ENCODE results near the gene CNTN5. TPM values are rescaled to one million over a fixed set of nuclear protein-coding genes. Genes with fewer than 3 reads are reported as not detected.
"Not testable (repeated sequence)": the region's sequence is repeated elsewhere in the genome, so short reads cannot be mapped to it uniquely, and the experiment has no call there.

The CNTN5 gene
- total RNA-seq, 1 experiment from 2014 or later: not detected

DNA sequence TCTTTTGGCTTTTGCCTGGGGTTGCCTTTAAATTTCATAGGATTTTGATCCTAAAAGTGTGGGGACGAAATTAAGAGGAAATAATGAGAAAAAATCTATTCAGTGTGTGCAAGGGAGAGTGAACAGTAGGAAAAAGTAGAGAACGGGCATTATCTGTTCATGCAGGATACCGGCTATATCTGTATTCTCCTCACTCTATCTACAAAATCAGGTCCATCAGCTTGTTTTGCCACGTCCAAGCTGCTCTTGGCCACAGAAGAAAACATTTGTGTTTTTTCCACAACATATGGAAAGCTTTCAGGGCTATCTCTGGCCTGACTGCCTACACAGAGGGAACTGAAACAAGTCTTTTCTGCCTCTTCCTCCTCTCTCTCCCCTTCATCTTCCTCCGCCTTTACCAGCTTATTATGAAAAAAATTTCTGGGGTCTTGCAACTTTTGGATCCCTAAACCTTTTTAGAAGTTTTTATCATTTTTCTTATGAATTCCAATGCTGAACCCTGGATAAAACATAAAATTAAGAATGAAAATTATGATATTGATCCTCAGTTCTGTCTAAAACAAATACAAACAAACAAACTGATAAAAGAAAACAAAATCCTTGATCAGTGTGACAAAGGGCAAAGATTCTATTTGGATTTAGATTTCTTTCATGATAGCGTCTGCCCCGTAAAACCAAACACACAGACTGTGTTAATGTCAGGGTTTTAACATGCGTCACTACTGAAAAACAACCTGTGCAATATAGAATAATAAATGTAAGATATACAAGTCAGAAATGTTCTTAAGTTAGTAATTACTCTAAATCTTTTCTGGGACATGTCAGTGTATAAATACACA is 219.7 kb downstream of the CNTN5 start:
- DNase-seq (ENCODE audit: low read depth, low spot score): no peak
- in situ Hi-C loops (cut with HindIII; ENCODE audit: low pct_unique_long_range_greater_than_20kb, low sequenced_read_pairs): no loop called here

DNA sequence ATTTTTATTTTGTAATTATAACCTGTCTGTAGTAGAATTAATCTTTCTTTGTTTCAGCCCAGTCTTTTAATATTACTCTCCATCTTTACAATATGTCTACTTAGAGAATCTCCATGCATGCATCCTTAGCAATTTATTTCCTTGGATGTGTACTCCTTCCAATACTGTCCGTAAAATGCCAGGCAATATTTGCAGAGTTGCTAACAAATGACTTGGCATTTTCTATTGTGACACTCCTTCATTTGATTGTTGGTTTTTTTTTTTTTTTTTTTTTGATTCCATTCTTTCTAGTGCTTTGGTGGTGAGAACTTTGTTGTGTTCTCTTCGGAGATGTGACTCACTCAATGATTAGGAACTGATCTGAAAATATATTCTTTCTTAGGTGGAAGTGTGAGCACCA is 220.3 kb downstream of the CNTN5 start:
- in situ Hi-C loops (cut with HindIII; ENCODE audit: low pct_unique_long_range_greater_than_20kb, low sequenced_read_pairs): no loop called here

DNA sequence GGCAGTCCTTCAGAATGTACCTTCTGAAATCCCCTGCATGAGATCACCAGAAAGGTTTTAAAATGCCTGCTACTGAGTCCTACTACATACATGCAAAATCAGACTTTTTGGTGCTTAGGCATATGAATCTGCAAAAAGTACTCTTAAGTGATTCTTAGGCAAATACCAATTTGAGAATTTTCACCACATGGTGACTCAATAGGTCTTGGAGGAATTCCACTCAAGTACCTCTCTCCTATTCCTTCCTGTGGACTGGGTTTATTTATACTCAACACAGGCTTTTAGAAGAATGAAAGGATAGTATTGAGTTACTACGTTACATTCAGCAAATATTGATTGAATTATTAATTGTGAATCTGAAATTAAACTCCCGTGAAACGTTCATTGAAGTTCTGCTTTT is 223.9 kb downstream of the CNTN5 start:
- no peak for DNase-seq (ENCODE audit: low read depth, low spot score)
- in situ Hi-C loops (cut with HindIII; ENCODE audit: low pct_unique_long_range_greater_than_20kb, low sequenced_read_pairs): no loop called here

More for the DNA sequence above, 220.3 kb downstream of the CNTN5 start:
- no peak for DNase-seq (ENCODE audit: low read depth, low spot score)

DNA sequence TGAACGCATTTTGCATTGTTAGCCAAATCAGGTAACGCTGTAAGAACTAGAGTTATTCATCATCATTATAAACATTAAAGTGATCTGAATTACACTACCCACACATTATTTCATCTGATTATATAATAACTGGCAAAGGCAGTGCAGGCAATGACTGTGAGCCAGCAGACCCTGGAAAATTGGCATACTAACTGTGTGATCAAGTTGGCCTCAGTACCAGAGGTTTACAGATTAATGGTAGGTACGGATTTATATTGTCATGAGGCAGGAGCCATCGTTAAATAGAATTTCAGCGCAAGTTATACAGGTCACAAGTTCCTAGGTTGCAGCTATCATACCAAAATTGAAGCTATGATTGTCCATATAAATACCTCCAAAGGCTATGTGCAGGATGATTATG is 225.4 kb downstream of the CNTN5 start:
- no peak for DNase-seq (ENCODE audit: low read depth, low spot score)
- in situ Hi-C loops (cut with HindIII; ENCODE audit: low pct_unique_long_range_greater_than_20kb, low sequenced_read_pairs): no loop called here

DNA sequence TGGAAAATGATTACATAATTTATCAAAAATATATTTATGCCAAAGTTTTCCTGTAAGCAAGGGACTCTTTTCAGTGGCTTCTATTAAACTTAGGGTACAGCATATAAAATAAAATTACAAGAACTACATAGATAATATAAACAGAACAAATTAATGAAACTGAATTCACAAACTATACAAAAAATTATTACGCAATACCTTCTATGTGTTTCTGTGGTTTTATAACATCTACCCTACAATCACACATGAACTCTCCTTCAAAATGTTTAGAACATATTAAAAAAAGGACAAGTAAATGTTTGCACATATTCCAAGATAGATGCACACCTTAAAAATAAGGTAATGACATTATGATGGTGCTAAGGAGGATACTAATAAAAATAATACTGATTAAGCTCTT is 235.9 kb downstream of the CNTN5 start:
- no peak for DNase-seq (ENCODE audit: low read depth, low spot score)
- in situ Hi-C loops (cut with HindIII; ENCODE audit: low pct_unique_long_range_greater_than_20kb, low sequenced_read_pairs): no loop called here

DNA sequence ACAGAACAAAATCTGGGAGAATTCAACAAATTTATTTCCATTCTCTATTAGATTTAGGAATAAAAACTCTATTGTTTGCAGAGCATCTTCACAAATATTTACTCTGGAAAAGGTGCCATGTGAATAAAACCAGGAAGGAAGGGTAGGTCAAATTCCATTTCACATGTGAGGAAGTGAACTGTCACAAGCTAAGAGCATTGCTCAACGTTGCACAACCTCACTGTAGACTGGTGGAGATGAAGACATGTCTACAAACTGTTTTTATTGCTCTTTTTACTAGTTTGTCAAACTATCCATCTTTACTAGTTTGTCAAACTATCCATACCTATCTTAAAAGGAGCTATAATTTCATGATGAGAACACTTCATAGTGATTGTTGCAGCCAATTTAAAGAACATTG is 236.4 kb downstream of the CNTN5 start:
- DNase-seq (ENCODE audit: low read depth, low spot score): no peak
- in situ Hi-C loops (cut with HindIII; ENCODE audit: low pct_unique_long_range_greater_than_20kb, low sequenced_read_pairs): no loop called here

DNA sequence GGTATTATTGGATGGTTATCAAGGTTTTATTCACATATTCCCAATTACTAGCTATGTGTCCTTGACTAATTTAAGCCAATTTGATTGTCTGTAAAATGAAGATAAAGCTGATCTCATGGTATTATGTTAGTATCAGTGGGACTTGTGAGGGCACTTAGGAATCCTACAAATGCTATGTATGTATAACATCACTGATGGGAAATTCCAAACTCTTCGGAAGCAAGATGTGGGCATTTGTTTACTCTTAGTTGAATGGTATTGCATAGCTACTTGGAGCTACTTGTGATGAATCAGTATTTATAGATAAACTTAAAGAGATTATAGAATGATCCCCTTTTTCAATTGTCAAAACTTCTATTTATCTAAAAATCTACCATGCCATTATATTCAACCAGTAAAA is 239.9 kb downstream of the CNTN5 start:
- in situ Hi-C loops (cut with HindIII; ENCODE audit: low pct_unique_long_range_greater_than_20kb, low sequenced_read_pairs): no loop called here

DNA sequence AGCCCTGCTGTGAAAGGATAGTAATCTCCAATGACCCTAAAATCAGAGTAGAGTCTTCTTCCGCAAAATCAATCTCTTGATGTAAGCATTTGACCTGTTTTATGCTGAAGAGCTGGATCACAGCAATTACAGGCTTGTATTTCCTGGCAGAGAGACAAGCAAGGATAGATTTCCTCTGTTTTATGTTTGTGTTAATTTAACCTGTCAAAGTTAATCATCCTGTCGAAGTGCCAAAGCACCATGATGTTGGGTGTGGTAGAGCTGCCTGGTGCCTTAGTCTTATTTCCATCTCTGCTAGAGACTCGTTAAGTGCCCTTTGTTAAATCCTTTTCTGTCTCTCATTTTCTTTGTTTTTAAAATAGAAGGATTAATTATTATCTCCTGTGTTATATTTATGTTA is 248.1 kb downstream of the CNTN5 start:
- in situ Hi-C loops (cut with HindIII; ENCODE audit: low pct_unique_long_range_greater_than_20kb, low sequenced_read_pairs): no loop called here
- DNase-seq (ENCODE audit: low read depth, low spot score): no peak

More for the DNA sequence above, 239.9 kb downstream of the CNTN5 start:
- DNase-seq (ENCODE audit: low read depth, low spot score): no peak

DNA sequence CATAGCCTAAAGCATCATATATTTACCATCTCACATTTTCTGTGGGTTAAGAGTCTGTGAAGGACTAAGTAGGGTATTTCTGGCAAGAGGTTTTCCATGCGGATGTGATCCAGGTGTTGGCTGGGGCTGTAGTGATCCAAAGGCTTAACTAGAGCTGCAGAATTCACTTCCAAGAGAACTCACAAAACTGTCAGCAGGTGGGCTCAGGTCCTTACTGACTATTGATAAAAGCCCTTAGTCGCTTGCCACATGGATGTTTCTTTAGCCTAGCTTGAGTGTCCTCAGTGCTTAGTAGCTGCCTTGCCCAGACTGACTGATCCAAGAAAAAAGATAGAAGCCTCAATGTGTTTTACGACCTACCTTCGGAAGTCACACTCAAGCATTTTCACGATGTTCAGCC is 250.8 kb downstream of the CNTN5 start:
- in situ Hi-C loops (cut with HindIII; ENCODE audit: low pct_unique_long_range_greater_than_20kb, low sequenced_read_pairs): no loop called here
- DNase-seq (ENCODE audit: low read depth, low spot score): no peak

DNA sequence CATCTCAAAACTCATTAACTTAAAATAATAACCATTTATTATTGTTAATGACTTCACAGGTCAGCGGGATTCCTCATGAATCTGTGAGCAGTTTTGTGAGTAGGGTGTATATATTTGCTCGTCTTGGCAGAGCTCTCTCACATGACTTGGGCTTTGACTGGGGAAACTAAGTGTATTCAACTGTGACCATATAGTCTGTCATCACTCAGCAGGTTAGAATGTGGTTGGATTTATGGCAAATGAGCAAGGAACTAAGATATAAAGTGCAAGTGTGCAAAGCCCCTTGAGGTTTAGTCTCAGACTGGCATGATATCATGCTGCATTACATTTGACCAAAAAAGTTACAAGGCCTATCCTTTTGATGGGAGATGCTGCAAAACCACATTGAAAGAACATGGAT is 254.8 kb downstream of the CNTN5 start:
- DNase-seq (ENCODE audit: low read depth, low spot score): no peak
- in situ Hi-C loops (cut with HindIII; ENCODE audit: low pct_unique_long_range_greater_than_20kb, low sequenced_read_pairs): no loop called here

DNA sequence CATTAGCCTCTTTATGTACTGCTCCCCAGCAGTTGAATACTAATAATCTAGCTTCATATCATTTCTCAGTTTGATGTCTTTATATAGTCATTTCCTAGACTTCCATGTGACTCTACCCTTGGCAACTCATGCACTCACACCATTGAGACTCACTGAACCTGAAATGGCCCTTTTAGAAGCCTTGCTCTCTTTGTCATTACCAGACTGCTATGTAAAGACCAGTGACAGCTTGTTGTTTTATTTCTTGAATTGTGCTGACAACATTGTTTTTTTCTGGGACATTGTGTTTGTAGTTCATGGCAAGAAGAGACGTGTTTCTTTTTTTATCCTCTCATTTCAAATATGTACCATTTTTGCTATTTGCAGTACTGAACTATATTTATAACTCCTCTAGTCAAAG is 256.5 kb downstream of the CNTN5 start:
- no peak for DNase-seq (ENCODE audit: low read depth, low spot score)
- in situ Hi-C loops (cut with HindIII; ENCODE audit: low pct_unique_long_range_greater_than_20kb, low sequenced_read_pairs): no loop called here

DNA sequence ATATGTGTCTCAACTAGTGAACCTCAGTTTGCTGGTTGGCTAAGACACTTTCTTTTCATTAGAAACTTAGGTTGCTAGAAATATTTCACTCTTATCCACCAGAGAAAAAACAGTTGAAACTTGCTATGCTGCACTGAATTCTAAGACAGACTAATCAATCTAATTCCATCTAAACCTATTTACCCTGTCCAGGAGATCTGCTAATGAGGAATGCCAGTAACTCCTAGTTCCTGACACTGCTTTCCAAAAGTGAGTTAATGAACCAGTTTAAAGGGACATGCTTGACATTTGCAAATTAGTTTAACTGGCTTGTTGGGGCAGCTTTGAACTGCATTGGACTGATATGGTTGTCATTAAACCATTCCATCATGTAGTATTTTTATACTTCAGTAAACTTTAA is 258.5 kb downstream of the CNTN5 start:
- no peak for DNase-seq (ENCODE audit: low read depth, low spot score)
- in situ Hi-C loops (cut with HindIII; ENCODE audit: low pct_unique_long_range_greater_than_20kb, low sequenced_read_pairs): no loop called here

DNA sequence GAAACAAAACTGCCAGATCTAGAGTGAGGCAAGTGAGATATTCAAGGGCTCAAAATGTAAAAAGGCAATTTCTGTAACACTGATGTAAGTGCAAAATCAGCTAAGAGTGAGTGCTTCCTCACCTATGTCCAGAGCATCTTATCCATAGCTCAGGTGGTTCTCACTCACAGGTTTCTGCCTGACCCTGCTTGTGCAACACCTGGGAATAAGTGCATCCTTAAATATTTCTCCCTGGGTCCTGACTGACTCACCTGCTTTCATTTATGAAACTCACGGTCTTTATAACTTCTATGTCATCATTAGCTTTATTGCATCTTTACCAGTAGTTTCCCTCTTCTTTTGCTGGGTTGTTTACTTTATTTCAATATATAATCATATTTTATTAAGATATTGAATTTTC is 260.6 kb downstream of the CNTN5 start:
- DNase-seq (ENCODE audit: low read depth, low spot score): no peak
- in situ Hi-C loops (cut with HindIII; ENCODE audit: low pct_unique_long_range_greater_than_20kb, low sequenced_read_pairs): no loop called here

DNA sequence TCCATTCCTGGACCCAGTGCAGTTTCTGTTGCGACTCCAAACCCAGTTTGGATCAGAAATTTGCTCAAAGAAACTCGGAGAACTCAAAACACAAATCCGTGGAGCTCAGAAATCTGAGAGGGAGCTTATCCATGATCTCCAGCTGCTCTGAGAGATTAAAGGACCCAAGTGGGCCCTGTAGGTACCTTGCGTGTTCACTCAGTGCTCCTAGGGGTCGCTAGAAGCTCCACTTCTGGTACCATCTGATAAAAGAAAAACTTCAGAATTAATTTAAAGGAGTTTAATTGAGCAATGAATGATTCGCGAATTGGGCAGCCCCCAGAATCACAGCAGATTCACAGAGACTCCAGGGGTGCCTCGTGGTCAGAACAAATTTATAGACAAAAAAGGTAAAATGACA is 277.2 kb downstream of the CNTN5 start:
- in situ Hi-C loops (cut with HindIII; ENCODE audit: low pct_unique_long_range_greater_than_20kb, low sequenced_read_pairs); DNase-seq (ENCODE audit: low read depth, low spot score): not testable (repeated sequence)

DNA sequence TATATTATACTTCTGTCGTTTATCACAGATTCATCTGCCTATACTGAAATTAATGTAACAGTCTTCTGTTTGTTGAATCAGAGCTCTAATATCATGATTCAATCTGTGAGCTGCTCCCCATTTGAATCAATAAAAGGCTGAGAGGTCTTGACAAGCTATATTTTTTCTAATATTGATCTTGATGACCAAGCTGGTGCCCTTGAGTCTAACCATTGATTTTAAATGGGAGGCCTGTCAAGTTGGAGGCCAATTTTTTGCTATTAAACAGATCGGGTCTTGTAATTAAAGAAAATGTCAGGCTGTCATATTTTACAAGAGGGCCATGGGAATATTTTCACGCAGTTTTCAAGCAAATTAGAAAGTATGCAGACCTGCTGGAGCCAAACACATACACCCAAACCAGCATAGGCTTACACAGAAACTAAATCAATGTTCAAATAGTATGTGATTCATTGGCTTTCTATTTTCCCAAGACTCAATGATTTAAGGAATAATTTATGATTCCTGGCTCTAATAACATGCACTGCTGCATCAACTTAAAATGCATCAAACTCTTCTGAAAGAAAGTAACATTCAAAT is 286.9 kb downstream of the CNTN5 start:
- in situ Hi-C loops (cut with HindIII; ENCODE audit: low pct_unique_long_range_greater_than_20kb, low sequenced_read_pairs): no loop called here
- DNase-seq (ENCODE audit: low read depth, low spot score): no peak

DNA sequence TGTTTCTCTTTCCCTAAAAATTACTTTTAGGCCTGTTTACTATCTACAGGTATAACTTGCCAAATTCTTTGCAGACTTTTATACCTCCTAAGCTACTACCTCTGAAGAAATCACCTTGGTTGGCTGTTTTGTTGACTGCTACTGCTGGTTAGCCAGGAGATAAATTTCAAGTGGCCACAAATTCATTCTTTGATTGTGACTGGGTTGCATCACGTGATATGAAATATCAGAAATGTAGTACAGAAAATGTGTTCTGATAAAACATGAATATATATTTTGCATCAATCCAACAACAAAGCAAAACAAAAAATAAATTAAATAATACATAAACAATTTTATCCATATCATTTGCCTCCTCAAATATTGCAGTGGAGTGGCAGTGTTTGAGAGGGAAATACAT is 291.1 kb downstream of the CNTN5 start:
- in situ Hi-C loops (cut with HindIII; ENCODE audit: low pct_unique_long_range_greater_than_20kb, low sequenced_read_pairs): no loop called here
- DNase-seq (ENCODE audit: low read depth, low spot score): no peak

DNA sequence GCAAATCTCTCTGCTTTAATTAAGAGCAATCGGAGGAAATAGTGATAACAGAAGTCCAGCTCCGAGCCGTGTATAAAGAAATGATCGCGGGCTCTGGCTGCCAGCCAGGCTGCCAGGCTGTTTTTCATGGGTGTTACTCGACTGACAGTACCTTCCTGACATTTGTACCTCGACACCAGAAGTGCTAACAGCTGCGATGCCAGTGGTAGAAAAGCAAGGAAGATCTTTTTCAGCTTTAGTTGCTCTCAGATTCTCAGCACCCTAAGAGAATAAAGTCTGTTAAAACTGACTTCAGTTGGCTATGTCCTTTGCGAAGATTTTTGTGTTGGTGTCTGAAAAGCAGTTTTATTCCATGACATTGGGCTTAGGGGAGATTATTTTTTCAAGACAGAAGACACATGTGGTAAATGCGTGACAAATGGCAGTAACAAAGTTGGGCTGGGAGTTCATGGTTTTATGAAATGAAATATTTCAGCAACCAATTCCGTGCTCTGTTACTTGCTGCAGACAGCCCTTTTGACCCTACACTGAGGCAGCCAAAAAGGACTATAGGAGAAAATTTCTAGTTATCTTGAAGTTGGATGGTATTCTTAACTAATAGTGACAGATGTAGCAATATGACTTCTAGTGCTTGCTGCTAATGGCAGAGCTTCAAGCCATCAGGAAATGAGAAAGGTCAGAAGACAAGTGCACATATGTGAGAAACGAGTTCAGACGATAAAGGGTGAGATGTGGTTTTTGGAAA is 296.2 kb downstream of the CNTN5 start:
- in situ Hi-C loops (cut with HindIII; ENCODE audit: low pct_unique_long_range_greater_than_20kb, low sequenced_read_pairs): no loop called here
- no peak for DNase-seq (ENCODE audit: low read depth, low spot score)

DNA sequence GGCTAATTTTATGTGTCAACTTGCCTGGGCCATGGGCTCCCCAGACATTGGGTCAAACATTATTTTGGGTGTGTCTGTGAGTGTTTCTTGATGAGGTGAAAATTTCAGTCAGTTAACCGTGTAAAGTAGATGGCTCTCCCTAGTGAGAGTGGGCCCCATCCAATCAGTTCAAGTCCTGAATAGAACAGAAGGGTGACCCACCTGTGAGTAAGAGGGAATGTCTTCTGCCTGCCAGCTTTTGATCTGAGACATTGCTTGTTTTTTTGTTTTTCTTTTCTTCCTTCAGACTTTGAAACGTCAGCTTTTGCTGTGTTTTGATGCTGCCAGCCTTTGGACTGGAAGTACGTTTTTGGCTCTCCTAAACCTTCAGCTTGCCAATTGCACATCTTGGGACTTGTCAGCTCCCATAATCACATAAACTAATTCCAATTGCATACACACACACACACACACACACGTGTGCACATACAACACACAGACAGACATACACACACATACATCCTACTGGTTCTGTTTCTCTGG is 300.1 kb downstream of the CNTN5 start:
- in situ Hi-C loops (cut with HindIII; ENCODE audit: low pct_unique_long_range_greater_than_20kb, low sequenced_read_pairs): no loop called here
- DNase-seq (ENCODE audit: low read depth, low spot score): no peak
